Fibroblast of lung (primary cell): ENCODE data around the gene SH3BGRL3.

ENCODE experiments used
- CTCF ChIP-seq, 2 donors: IDR thresholded peaks in 1 of 2; conservative IDR thresholded peaks in 1 of 2; 1 replicate in 1 of 2; 2 replicates in 1 of 2; pipeline ENCODE4 v1.5.1; 2011 to 2012; ENCODE audit warnings: low read length in 2 of 2, control low read depth in 1 of 2, inconsistent platforms in 1 of 2, low read depth in 1 of 2, mild to moderate bottlenecking in 1 of 2
- EZH2 ChIP-seq: IDR thresholded peaks from 2 replicates; pipeline ENCODE4 v1.5.1; 2012; ENCODE audit warnings: low read length, control low read depth, mild to moderate bottlenecking; ENCODE audit errors: missing control alignments

- no peak for TF ChIP-seq CTCF (conservative IDR thresholded peaks at IDR 0.05 in 1 of 2, IDR thresholded peaks at IDR 0.05 in 1 of 2; ENCODE audit: low read depth in 1 of 2, low read length in 2 of 2)
- TF ChIP-seq EZH2, result no peak
Measured at GRCh38 chr1:26289158-26290059, 9.5 kb downstream of the SH3BGRL3 start.
